Measurements from ENCODE around the gene NBPF14.
"Not testable (repeated sequence)": the region's sequence is repeated elsewhere in the genome, so short reads cannot be mapped to it uniquely, and the experiment has no call there.

- TF ChIP-seq POLR2A, POLR2AphosphoS5 (IDR thresholded peaks at IDR 0.05): not testable (repeated sequence)
Observed at GRCh38 chr1:148483029-148483428, 112.8 kb downstream of the NBPF14 start, which contains the start of gene PPIAL4G.

Data from spleen (tissue), 3 donors.